Sigmoid colon (tissue), 4 donors: ENCODE data around the gene STAT5B.
"Not testable (repeated sequence)": the region's sequence is repeated elsewhere in the genome, so short reads cannot be mapped to it uniquely, and the experiment has no call there.

Source experiments
- EP300 ChIP-seq, 4 donors: sonication (generic); formaldehyde crosslinking; IDR thresholded peaks; one replicate each; pipeline ENCODE4 v1.6.1; 2017; ENCODE audit warnings: antibody characterized with exemption in 4 of 4
- POLR2A ChIP-seq, 2 donors: fragments of 450-650 bp; IDR thresholded peaks; one replicate each; pipeline ENCODE4 v1.6.1; 2016; ENCODE audit warnings: antibody characterized with exemption in 2 of 2, mild to moderate bottlenecking in 2 of 2, moderate library complexity in 2 of 2
- POLR2AphosphoS5 ChIP-seq, 4 donors: sonication (generic); formaldehyde crosslinking; IDR thresholded peaks; one replicate each; pipeline ENCODE4 v1.6.1; 2017; ENCODE audit warnings: antibody characterized with exemption in 4 of 4
- TF ChIP-seq, protein P1 (sequence below), 4 experiments: fragments of 450-650 bp in 3 of 4; fragments of 200-600 bp in 1 of 4; IDR thresholded peaks; one replicate each; pipeline ENCODE4 v1.5.1; 2016 to 2019; ENCODE audit warnings: antibody characterized with exemption in 4 of 4, mild to moderate bottlenecking in 3 of 4, moderate library complexity in 2 of 4

DNA sequence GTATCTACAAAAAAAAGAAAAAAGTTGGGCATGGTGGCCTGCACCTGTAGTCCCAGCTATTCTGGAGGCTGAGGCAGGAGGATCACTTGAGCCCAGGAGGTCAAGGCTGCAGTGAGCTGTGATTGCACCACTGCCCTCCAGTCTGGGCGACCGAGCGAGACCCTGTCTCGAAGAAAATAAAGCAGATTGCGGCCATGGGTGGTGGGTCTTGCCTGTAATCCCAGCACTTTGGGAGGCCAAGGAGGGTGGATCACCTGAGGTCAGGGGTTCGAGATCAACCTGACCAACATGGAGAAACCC, 28.8 kb upstream of the STAT5B start:
- TF ChIP-seq, protein P1, sequence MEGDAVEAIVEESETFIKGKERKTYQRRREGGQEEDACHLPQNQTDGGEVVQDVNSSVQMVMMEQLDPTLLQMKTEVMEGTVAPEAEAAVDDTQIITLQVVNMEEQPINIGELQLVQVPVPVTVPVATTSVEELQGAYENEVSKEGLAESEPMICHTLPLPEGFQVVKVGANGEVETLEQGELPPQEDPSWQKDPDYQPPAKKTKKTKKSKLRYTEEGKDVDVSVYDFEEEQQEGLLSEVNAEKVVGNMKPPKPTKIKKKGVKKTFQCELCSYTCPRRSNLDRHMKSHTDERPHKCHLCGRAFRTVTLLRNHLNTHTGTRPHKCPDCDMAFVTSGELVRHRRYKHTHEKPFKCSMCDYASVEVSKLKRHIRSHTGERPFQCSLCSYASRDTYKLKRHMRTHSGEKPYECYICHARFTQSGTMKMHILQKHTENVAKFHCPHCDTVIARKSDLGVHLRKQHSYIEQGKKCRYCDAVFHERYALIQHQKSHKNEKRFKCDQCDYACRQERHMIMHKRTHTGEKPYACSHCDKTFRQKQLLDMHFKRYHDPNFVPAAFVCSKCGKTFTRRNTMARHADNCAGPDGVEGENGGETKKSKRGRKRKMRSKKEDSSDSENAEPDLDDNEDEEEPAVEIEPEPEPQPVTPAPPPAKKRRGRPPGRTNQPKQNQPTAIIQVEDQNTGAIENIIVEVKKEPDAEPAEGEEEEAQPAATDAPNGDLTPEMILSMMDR (IDR thresholded peaks at IDR 0.05) = not testable (repeated sequence)
- TF ChIP-seq POLR2A, POLR2AphosphoS5, EP300 (IDR thresholded peaks at IDR 0.05): not testable (repeated sequence)
